Cardiac muscle cell (in vitro differentiated cells and primary cell): ENCODE results near the gene KRTAP4-11. TPM values are rescaled to one million over a fixed set of nuclear protein-coding genes. Genes with fewer than 3 reads are reported as not detected.
"Not testable (repeated sequence)": the region's sequence is repeated elsewhere in the genome, so short reads cannot be mapped to it uniquely, and the experiment has no call there.

Source experiments
- DNase-seq, 2 donors: peaks; one replicate each; pipeline versions ENCODE4 v3.0.0 to v3.0.0-alpha.2; 2010 to 2017; ENCODE audit warnings: low read depth in 1 of 2, low spot score in 1 of 2
- H3K27ac ChIP-seq: fragments of 200-600 bp; sonication (generic); 2 replicates; pipeline ENCODE4 v1.5.1; 2016
- H3K27me3 ChIP-seq: fragments of 200-600 bp; sonication (generic); 2 replicates; pipeline ENCODE4 v1.6.0; 2016; ENCODE audit warnings: control low read depth
- H3K36me3 ChIP-seq: fragments of 200-600 bp; sonication (generic); 2 replicates; pipeline ENCODE4 v1.5.1; 2016; ENCODE audit warnings: control low read depth
- H3K4me1 ChIP-seq: fragments of 200-600 bp; sonication (generic); 2 replicates; pipeline ENCODE4 v1.8.1; 2017; ENCODE audit warnings: low read depth, mild to moderate bottlenecking, mixed run types
- H3K4me3 ChIP-seq: fragments of 200-600 bp; sonication (generic); 2 replicates; pipeline ENCODE4 v1.5.1; 2016; ENCODE audit warnings: mild to moderate bottlenecking
- H3K9me3 ChIP-seq: fragments of 200-600 bp; sonication (generic); 2 replicates; pipeline ENCODE4 v1.5.1; 2017; ENCODE audit warnings: low read depth, mild to moderate bottlenecking, control low read depth
- polyA plus RNA-seq: library from polyadenylated mRNA; unstranded; fragments of >200 nt; fragmentation: Nextera tagmentation; extraction: Ambion mirVana; gene quantifications from 2 replicates; pipeline ENCODE4 v1.2.1, GENCODE V29; 2016
- total RNA-seq: library from RNA; depleted of rRNA; stranded (reverse); fragments of >200 nt; gene quantifications from 2 replicates; pipeline ENCODE4 v1.2.3, GENCODE V29; 2016
- TF ChIP-seq, protein P1 (sequence below): IDR thresholded peaks from 2 replicates; pipeline ENCODE4 v1.5.1; 2012; ENCODE audit warnings: low read depth, mild to moderate bottlenecking, low read length

The KRTAP4-11 gene
- not detected in 2 replicates for total RNA-seq
- not detected in 2 replicates for polyA plus RNA-seq

DNA sequence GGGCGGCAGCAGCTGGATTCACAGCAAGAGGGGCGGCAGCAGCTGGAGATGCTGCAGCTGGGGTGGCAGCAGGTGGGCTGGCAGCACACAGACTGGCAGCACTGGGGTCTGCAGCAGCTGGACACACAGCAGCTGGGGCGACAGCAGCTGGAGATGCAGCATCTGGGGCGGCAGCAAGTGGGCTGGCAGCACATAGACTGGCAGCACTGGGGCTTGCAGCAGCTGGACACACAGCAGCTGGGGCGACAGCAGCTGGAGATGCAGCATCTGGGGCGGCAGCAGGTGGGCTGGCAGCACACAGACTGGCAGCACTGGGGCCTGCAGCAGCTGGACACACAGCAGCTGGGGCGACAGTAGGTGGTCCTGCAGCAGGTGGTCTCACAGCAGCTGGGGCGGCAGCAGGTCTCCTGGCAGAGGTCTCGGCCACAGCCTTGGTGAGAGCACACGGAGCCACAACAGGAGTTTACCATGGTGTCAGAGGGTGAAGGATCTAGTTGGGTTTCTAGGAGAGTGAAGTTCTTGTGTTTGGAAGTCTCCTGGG, at the start of gene KRTAP4-11:
Gene KRTAP4-11 (minus strand): TSS at position 528 of the 541 bp plus-strand sequence. CDS start 58 bp downstream, at position 470.
- not testable (repeated sequence) for H3K4me1 ChIP-seq, DNase-seq, H3K27me3 ChIP-seq, H3K36me3 ChIP-seq, H3K27ac ChIP-seq, H3K9me3 ChIP-seq, H3K4me3 ChIP-seq

DNA sequence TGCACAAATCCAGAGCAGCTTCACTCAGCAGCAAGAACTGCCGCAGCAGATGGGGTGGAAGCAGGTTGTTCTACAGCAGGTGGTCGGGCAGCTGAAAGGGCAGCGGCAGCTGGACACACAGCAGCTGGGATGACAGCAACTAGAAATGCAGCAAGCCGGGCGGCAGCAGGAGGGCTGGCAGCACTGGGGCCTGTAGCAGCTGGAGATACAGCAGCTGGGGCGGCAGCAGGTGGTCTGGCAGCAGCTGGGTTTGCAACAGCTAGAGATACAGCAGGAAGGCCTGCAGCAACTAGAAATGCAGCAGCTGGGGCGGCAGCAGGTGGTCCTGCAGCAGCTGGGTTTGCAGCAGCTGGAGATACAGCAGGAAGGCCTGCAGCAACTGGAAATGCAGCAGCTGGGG, 49.4 kb upstream of the KRTAP4-11 start:
- H3K36me3 ChIP-seq: no peaks in the 10 kb centered on the region
- H3K27me3 ChIP-seq: peaks cover 9% of the 10 kb centered on the region
- DNase-seq: no peak
- no peaks in the 10 kb centered on the region for H3K9me3 ChIP-seq
- TF ChIP-seq, protein P1, sequence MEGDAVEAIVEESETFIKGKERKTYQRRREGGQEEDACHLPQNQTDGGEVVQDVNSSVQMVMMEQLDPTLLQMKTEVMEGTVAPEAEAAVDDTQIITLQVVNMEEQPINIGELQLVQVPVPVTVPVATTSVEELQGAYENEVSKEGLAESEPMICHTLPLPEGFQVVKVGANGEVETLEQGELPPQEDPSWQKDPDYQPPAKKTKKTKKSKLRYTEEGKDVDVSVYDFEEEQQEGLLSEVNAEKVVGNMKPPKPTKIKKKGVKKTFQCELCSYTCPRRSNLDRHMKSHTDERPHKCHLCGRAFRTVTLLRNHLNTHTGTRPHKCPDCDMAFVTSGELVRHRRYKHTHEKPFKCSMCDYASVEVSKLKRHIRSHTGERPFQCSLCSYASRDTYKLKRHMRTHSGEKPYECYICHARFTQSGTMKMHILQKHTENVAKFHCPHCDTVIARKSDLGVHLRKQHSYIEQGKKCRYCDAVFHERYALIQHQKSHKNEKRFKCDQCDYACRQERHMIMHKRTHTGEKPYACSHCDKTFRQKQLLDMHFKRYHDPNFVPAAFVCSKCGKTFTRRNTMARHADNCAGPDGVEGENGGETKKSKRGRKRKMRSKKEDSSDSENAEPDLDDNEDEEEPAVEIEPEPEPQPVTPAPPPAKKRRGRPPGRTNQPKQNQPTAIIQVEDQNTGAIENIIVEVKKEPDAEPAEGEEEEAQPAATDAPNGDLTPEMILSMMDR: no peak
- no peak overlapping the region for H3K4me3 ChIP-seq
- no peak overlapping the region for H3K27ac ChIP-seq
- H3K4me1 ChIP-seq: no peaks in the 10 kb centered on the region

DNA sequence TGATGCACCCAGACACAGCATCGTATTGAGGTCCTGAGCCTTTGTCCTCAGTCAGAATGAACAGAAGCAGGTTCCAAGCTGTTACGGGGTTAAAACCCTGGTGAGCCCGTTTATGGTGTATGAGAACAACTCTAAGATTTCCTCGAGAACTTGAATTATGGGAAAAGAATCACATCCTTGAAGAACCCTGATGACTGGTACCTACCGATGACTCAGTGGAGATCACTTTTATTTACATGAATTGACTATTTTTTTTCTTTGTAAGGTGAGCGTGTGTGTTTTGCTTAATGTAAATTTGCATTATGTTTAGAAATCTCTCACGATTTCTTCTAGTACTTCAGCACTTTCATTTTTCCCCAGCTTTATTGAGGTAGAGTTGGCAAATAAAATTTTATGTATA, 45.7 kb upstream of the KRTAP4-11 start:
- no peak overlapping the region for H3K4me3 ChIP-seq
- H3K27ac ChIP-seq: no peak overlapping the region
- no peaks in the 10 kb centered on the region for H3K4me1 ChIP-seq
- H3K9me3 ChIP-seq: no peaks in the 10 kb centered on the region
- TF ChIP-seq, protein P1: no peak
- no peak for DNase-seq
- peaks cover 15% of the 10 kb centered on the region for H3K27me3 ChIP-seq
- H3K36me3 ChIP-seq: no peaks in the 10 kb centered on the region

DNA sequence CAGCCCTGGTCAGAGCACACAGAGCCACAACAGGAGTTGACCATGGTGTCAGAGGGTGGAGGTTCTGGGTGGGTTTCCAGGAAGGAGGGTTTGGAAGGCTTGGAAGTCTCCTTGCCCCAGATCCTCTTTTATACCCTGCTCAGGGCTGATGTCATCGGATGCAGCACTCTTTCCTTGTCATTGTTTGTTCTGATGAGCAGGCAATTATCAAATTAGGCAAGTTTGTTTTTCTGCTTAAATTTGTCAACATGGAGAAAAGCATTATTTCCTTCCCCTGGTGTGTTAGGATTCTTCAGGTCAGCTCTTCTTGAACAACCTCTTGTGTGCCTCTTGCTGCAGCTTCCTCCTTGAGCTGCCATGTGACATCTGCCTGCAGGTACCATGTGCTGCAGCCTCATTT, 42.5 kb upstream of the KRTAP4-11 start, which contains the start of gene KRTAP4-4:
Gene KRTAP4-4 (minus strand): TSS at position 101 of the 400 bp plus-strand sequence. CDS start 57 bp downstream, at position 44.
- Histone ChIP-seq H3K4me3 (no peak within 1 kb of the TSS), H3K4me1 (no peaks in the 10 kb centered on the region), H3K36me3 (no peaks in the 10 kb centered on the region), H3K27ac (no peak within 1 kb of the TSS), H3K27me3 (peaks cover 15% of the 10 kb centered on the region), H3K9me3 (no peaks in the 10 kb centered on the region)
- DNase-seq: no peak
- TF ChIP-seq, protein P1: no peak

DNA sequence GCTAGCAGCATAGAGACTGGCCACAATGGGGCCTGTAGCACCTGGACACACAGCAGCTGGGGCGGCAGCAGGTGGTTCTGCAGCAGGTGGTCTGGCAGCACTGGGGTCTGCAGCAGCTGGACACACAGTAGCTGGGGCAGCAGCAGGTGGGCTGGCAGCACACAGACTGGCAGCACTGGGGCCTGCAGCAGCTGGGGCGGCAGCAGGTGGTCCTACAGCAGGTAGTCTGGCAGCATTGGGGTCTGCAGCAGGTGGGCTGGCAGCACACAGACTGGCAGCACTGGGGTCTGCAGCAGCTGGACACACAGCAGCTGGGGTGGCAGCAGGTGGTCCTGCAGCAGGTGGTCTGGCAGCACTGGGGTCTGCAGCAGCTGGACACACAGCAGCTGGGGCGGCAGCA, 42.0 kb upstream of the KRTAP4-11 start:
- not testable (repeated sequence) for H3K27ac ChIP-seq, H3K4me3 ChIP-seq, H3K36me3 ChIP-seq, H3K9me3 ChIP-seq, DNase-seq, H3K4me1 ChIP-seq
- peaks cover 15% of the 10 kb centered on the region for H3K27me3 ChIP-seq

DNA sequence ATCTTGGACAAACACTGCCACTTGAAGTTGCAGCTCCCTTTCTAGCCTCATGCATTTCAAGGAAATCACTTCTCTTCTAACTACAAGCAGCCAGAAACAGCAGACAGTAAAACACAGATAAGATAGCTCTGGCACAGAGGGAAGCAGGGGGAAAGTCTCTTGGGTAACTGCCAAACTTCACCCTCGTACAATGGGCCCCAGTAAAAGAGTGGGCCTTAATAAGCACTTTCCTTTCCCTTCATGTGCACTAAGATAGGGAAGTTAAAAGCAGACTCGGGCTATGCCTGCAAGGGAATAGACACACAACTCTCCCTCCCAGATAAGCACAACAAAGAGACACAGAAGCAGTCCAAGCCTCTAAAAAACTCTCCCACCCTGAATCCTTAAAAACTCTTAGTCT, 35.7 kb upstream of the KRTAP4-11 start:
- no peak overlapping the region for H3K4me3 ChIP-seq
- TF ChIP-seq, protein P1: no peak
- no peaks in the 10 kb centered on the region for H3K9me3 ChIP-seq
- H3K27me3 ChIP-seq: peaks cover 5% of the 10 kb centered on the region
- peak overlapping the region; percentile 81 for H3K27ac ChIP-seq
- H3K4me1 ChIP-seq: no peaks in the 10 kb centered on the region
- DNase-seq: peak; percentile 3 to 35
- no peaks in the 10 kb centered on the region for H3K36me3 ChIP-seq
